Prostate gland (tissue), 2 donors: ENCODE measurements around the gene DCC. TPM values are rescaled to one million over a fixed set of nuclear protein-coding genes. Genes with fewer than 3 reads are reported as not detected.

Experiments
- DNase-seq: peaks from one replicate; pipeline ENCODE4 v3.0.0-alpha.2; 2019; ENCODE audit warnings: low spot score
- H3K27ac ChIP-seq, 2 donors: fragments of 200-600 bp; sonication (generic); 2 replicates each; pipeline ENCODE4 v1.5.1; 2017 to 2019
- H3K27me3 ChIP-seq: fragments of 200-600 bp; sonication (generic); replicated peaks from 2 replicates; pipeline ENCODE4 v1.5.1; 2019; ENCODE audit not compliant: insufficient read depth
- H3K36me3 ChIP-seq, 2 donors: fragments of 200-600 bp; sonication (generic); 1 replicate in 1 of 2; 2 replicates in 1 of 2; pipeline versions ENCODE4 v1.5.1 to v1.8.1; 2017 to 2019
- H3K4me1 ChIP-seq: fragments of 200-600 bp; sonication (generic); replicated peaks from 2 replicates; pipeline ENCODE4 v1.5.1; 2019
- H3K4me3 ChIP-seq, 2 donors: fragments of 200-600 bp; sonication (generic); 2 replicates each; pipeline ENCODE4 v1.5.1; 2017 to 2019
- H3K9me3 ChIP-seq: fragments of 200-600 bp; sonication (generic); 2 replicates; pipeline ENCODE4 v1.5.1; 2017
- POLR2A ChIP-seq: fragments of 450-650 bp; IDR thresholded peaks from one replicate; pipeline ENCODE4 v1.6.1; 2016; ENCODE audit warnings: antibody characterized with exemption, mild to moderate bottlenecking
- POLR2AphosphoS5 ChIP-seq: sonication (generic); formaldehyde crosslinking; IDR thresholded peaks from one replicate; pipeline ENCODE4 v1.6.1; 2017; ENCODE audit warnings: antibody characterized with exemption
- WGBS: methylation state at CpG from one replicate; pipeline ENCODE4 v1.1.5; 2018; 5-methylcytosine and 5-hydroxymethylcytosine counted together
- intact Hi-C: fragments of 100-400 bp; cut with DNase I; formaldehyde crosslinking; loops from one replicate; pipeline ENCODE4 v1.14.2; 2022
- total RNA-seq, 2 donors: library from RNA; depleted of rRNA; stranded (reverse); fragments of >200 nt; gene quantifications; one replicate each; pipeline ENCODE4 v1.1.0, GENCODE V29; 2016
- TF ChIP-seq, protein P1 (sequence below), 4 experiments: fragments of 200-600 bp in 2 of 4; fragments of 450-650 bp in 2 of 4; sonication (generic) in 2 of 4; IDR thresholded peaks; 1 replicate in 3 of 4; 2 replicates in 1 of 4; pipeline ENCODE4 v1.5.1; 2016 to 2019; ENCODE audit warnings: antibody characterized with exemption in 4 of 4, mild to moderate bottlenecking in 2 of 4, moderate library complexity in 2 of 4

DCC gene
- total RNA-seq, 2 donors from 2014 or later = 0.55 to 3.7 TPM

GRCh38 chr18:53025247-53025646 lies 685.2 kb downstream of the DCC start:
- TF ChIP-seq, protein P1, sequence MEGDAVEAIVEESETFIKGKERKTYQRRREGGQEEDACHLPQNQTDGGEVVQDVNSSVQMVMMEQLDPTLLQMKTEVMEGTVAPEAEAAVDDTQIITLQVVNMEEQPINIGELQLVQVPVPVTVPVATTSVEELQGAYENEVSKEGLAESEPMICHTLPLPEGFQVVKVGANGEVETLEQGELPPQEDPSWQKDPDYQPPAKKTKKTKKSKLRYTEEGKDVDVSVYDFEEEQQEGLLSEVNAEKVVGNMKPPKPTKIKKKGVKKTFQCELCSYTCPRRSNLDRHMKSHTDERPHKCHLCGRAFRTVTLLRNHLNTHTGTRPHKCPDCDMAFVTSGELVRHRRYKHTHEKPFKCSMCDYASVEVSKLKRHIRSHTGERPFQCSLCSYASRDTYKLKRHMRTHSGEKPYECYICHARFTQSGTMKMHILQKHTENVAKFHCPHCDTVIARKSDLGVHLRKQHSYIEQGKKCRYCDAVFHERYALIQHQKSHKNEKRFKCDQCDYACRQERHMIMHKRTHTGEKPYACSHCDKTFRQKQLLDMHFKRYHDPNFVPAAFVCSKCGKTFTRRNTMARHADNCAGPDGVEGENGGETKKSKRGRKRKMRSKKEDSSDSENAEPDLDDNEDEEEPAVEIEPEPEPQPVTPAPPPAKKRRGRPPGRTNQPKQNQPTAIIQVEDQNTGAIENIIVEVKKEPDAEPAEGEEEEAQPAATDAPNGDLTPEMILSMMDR (IDR thresholded peaks at IDR 0.05) = no peak
- no peak for TF ChIP-seq POLR2AphosphoS5
- no peak for TF ChIP-seq POLR2A
- intact Hi-C loops = no loop called here
- 61% methylated on average over 3 of the region's 3 CpGs for WGBS

GRCh38 chr18:53028565-53028964 lies 688.6 kb downstream of the DCC start:
- Histone ChIP-seq H3K36me3 (no peaks in the 10 kb centered on the region), H3K9me3 (no peaks in the 10 kb centered on the region), H3K27ac (no peak overlapping the region), H3K27me3 (no peaks in the 10 kb centered on the region), H3K4me3 (no peak overlapping the region), H3K4me1 (no peaks in the 10 kb centered on the region)
- WGBS = 44% methylated on average over 1 of the region's 1 CpG
- DNase-seq = no peak
- intact Hi-C loops = no loop called here
- TF ChIP-seq POLR2AphosphoS5 (no peak), POLR2A (no peak)
- TF ChIP-seq, protein P1 (IDR thresholded peaks at IDR 0.05) = no peak

More at GRCh38 chr18:53025247-53025646, 685.2 kb downstream of the DCC start:
- H3K27me3 ChIP-seq = no peaks in the 10 kb centered on the region
- no peaks in the 10 kb centered on the region for H3K36me3 ChIP-seq
- H3K27ac ChIP-seq = no peak overlapping the region
- DNase-seq = no peak
- no peaks in the 10 kb centered on the region for H3K4me1 ChIP-seq
- no peak overlapping the region for H3K4me3 ChIP-seq
- H3K9me3 ChIP-seq = no peaks in the 10 kb centered on the region

DNA sequence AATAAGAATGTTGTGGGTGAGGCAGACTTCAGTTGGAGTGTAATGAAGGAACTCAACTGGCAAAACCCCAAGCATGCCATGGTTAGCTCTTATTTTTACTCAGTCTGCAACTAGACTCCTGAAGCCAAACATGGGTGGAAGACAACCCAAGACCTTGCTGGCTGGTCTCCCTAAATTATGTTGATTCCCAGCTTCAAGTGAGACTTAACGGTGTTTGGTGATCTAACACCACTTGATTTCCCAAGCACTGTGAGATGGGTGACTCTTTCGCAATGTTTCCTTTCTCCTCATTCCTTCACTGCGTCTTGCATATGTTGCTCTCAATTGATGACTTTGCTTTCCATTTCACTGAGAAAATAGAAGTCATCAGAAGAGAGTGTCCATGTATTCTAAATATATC lies 693.1 kb downstream of the DCC start:
- no peaks in the 10 kb centered on the region for H3K27me3 ChIP-seq
- intact Hi-C loops = no loop called here
- no peaks in the 10 kb centered on the region for H3K9me3 ChIP-seq
- DNase-seq = no peak
- no peaks in the 10 kb centered on the region for H3K36me3 ChIP-seq
- H3K4me3 ChIP-seq = no peak overlapping the region
- TF ChIP-seq POLR2AphosphoS5 (no peak), POLR2A (no peak)
- TF ChIP-seq, protein P1 (IDR thresholded peaks at IDR 0.05) = no peak
- no peaks in the 10 kb centered on the region for H3K4me1 ChIP-seq
- no peak overlapping the region for H3K27ac ChIP-seq
- WGBS = 96% methylated on average over 3 of the region's 3 CpGs

- Histone ChIP-seq H3K4me3 (no peak overlapping the region), H3K4me1 (no peaks in the 10 kb centered on the region), H3K36me3 (no peaks in the 10 kb centered on the region), H3K27me3 (no peaks in the 10 kb centered on the region), H3K9me3 (no peaks in the 10 kb centered on the region), H3K27ac (no peak overlapping the region)
- no peak for DNase-seq
- intact Hi-C loops = no loop called here
- TF ChIP-seq, protein P1 (IDR thresholded peaks at IDR 0.05) = no peak
- no peak for TF ChIP-seq POLR2AphosphoS5
- no peak for TF ChIP-seq POLR2A
Measured at GRCh38 chr18:53038608-53039007, 698.6 kb downstream of the DCC start.

DNA sequence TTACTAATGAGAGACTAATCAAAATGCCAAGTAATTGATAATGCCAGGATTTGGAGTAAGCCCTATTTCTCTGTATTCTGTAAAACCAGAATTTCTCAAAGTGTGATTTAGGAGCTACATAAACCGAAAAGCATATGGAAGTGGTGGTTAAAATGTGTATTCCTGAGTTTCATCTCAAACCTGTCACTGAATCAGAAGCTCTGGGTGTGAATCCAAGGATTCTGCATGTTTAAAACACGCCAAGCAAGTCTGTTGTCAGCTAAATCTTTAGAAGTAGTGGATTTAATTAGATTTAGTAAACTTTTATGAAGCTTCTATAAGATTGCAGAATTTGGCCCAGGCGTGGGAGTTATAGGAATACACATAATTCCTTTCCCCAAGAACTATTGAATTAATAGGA lies 700.3 kb downstream of the DCC start:
- intact Hi-C loops = no loop called here
- Histone ChIP-seq H3K27me3 (no peaks in the 10 kb centered on the region), H3K4me3 (no peak overlapping the region), H3K36me3 (no peaks in the 10 kb centered on the region), H3K9me3 (no peaks in the 10 kb centered on the region), H3K27ac (no peak overlapping the region), H3K4me1 (no peaks in the 10 kb centered on the region)
- TF ChIP-seq, protein P1 (IDR thresholded peaks at IDR 0.05) = no peak
- no peak for TF ChIP-seq POLR2AphosphoS5
- no peak for TF ChIP-seq POLR2A
- 81% methylated on average over 3 of the region's 3 CpGs for WGBS
- no peak for DNase-seq
